Panc1 (cell line): ENCODE results near the gene CRK. TPM values are rescaled to one million over a fixed set of nuclear protein-coding genes. Genes with fewer than 3 reads are reported as not detected.

Source experiments
- ATAC-seq: fragments of 200-7000 bp; cut with Tn5 transposase; 2 replicates; pipeline ENCODE4 v1.9.1; 2020; ENCODE audit warnings: mild to moderate bottlenecking, moderate library complexity
- Bru-seq: library from RNA; stranded (reverse); fragments of 400-500 nt; gene quantifications from one replicate; lab custom pipeline; 2021; lab: Mats Ljungman, UMichigan
- BruChase-seq, 2 experiments: library from RNA; stranded (reverse); fragments of 400-500 nt; gene quantifications; one replicate each; lab custom pipeline; 2021; lab: Mats Ljungman, UMichigan
- BruUV-seq: library from RNA; stranded (reverse); fragments of 400-500 nt; replicated peaks from 2 replicates; lab custom pipeline; 2021; lab: Mats Ljungman, UMichigan
- CTCF ChIA-PET: fragments of 300-600 bp; sonication (Branson Sonifier 250); formaldehyde crosslinking; loops from one replicate; lab custom pipeline; 2022; ENCODE audit warnings: antibody characterized with exemption; lab: Charles Lee
- POLR2A ChIA-PET: fragments of 300-600 bp; sonication (Branson Sonifier 250); formaldehyde crosslinking; loops from one replicate; lab custom pipeline; 2022; ENCODE audit warnings: antibody characterized with exemption; lab: Charles Lee
- DNase-seq: peaks from one replicate; pipeline ENCODE4 v3.0.0-alpha.2; 2010; ENCODE audit warnings: low read depth, low spot score
- H3K27ac ChIP-seq: 2 replicates; pipeline ENCODE4 v1.5.1; 2011; ENCODE audit warnings: mild to moderate bottlenecking, low read length, inconsistent platforms
- H3K27me3 ChIP-seq: fragments of 200-500 bp; sonication (Bioruptor generic); 2 replicates; pipeline ENCODE4 v1.6.0; 2014; ENCODE audit warnings: low read length, inconsistent platforms; ENCODE audit not compliant: control insufficient read depth, insufficient read depth
- H3K36me3 ChIP-seq: fragments of 200-500 bp; sonication (Bioruptor generic); 2 replicates; pipeline ENCODE4 v1.5.1; 2014; ENCODE audit warnings: inconsistent platforms, mild to moderate bottlenecking, low read length, moderate library complexity; ENCODE audit not compliant: control insufficient read depth, insufficient read depth
- H3K4me1 ChIP-seq: 2 replicates; pipeline ENCODE4 v1.5.1; 2011; ENCODE audit warnings: inconsistent platforms, mild to moderate bottlenecking, low read length, moderate library complexity; ENCODE audit not compliant: control insufficient read depth, insufficient read depth
- H3K4me3 ChIP-seq, 2 experiments: 2 replicates each; pipeline ENCODE4 v1.5.1; 2011 to 2012; ENCODE audit warnings: low read depth in 2 of 2, low read length in 2 of 2, mild to moderate bottlenecking in 2 of 2, inconsistent platforms in 1 of 2, moderate library complexity in 1 of 2
- H3K9me3 ChIP-seq: fragments of 200-500 bp; sonication (Bioruptor generic); 2 replicates; pipeline ENCODE4 v1.5.1; 2014; ENCODE audit warnings: low read depth, mild to moderate bottlenecking, inconsistent platforms, low read length, moderate library complexity; ENCODE audit not compliant: control insufficient read depth, insufficient read depth
- CTCF ChIP-seq: fragments of 450-650 bp; IDR thresholded peaks from 2 replicates; pipeline ENCODE4 v1.5.1; 2017; ENCODE audit warnings: mild to moderate bottlenecking
- POLR2AphosphoS5 ChIP-seq: IDR thresholded peaks from 2 replicates; pipeline ENCODE4 v1.6.1; 2012; ENCODE audit warnings: mild to moderate bottlenecking, low read depth, low read length, moderate library complexity
- REST ChIP-seq, 2 experiments: IDR thresholded peaks; 2 replicates each; pipeline ENCODE4 v1.6.1; 2011 to 2012; ENCODE audit warnings: low read depth in 2 of 2, control low read depth in 1 of 2, low read length in 1 of 2, mild to moderate bottlenecking in 1 of 2, moderate library complexity in 1 of 2; ENCODE audit not compliant: insufficient read depth in 1 of 2
- SIN3A ChIP-seq: IDR thresholded peaks from 2 replicates; pipeline ENCODE4 v1.6.1; 2012; ENCODE audit warnings: low read depth, mild to moderate bottlenecking, low read length, moderate library complexity, borderline replicate concordance; ENCODE audit not compliant: insufficient read depth
- TCF7L2 ChIP-seq: IDR thresholded peaks from 2 replicates; pipeline ENCODE4 v1.6.1; 2011; ENCODE audit warnings: mild to moderate bottlenecking, low read depth, low read length, inconsistent platforms
- in situ Hi-C: cut with HindIII; loops from 2 replicates; pipeline ENCODE4 v1.10.0; 2016; ENCODE audit warnings: low sequenced_read_pairs, low pct_unique_long_range_greater_than_20kb
- intact Hi-C: fragments of 100-400 bp; cut with micrococcal nuclease; formaldehyde crosslinking; loops from one replicate; pipeline ENCODE4 v1.10.0; 2022; ENCODE audit not compliant: unreplicated experiment
- long read RNA-seq: library from polyadenylated mRNA; unstranded; transcript quantifications from one replicate; pipeline ENCODE4 v2.0.0, GENCODE V29; 2021; ENCODE audit not compliant: unreplicated experiment
- polyA plus RNA-seq: library from polyadenylated mRNA; unstranded; fragments of >200 nt; gene quantifications from one replicate; pipeline ENCODE4 v1.2.1, GENCODE V29; 2012; ENCODE audit warnings: missing spikeins; ENCODE audit not compliant: insufficient read length
- total RNA-seq: library from RNA; stranded (reverse); gene quantifications from one replicate; pipeline ENCODE4 v1.2.1, GENCODE V29; 2021; ENCODE audit not compliant: unreplicated experiment

The CRK gene
- 67.0 TPM for total RNA-seq
- 46.2 TPM for polyA plus RNA-seq
- percentile 85 among the genes with signal in this experiment for Bru-seq, nascent RNA
- percentile 95 among the genes with signal in this experiment for BruChase-seq, experiment 1, labeled RNA remaining after a 2-hour chase
- BruChase-seq, experiment 2, labeled RNA remaining after a 6-hour chase: percentile 93 among the genes with signal in this experiment
- long read RNA-seq, transcript CRK-202 (3 exons, 3,675 nt): minor isoform, 47 of 136 reads
- long read RNA-seq, transcript CRK-201 (3 exons, 3,880 nt): major isoform, 52 of 136 reads
- long read RNA-seq, partial matches to known transcripts: 9 of 136 reads
- long read RNA-seq, other reads (novel, unspliced or antisense): 28 of 136 reads

- peak; percentile 64 for DNase-seq
- BruUV-seq: no TSS peak
Measured at GRCh38 chr17:1455797-1456599, at the start of gene CRK. Gene CRK, minus strand, starts transcription at chr17:1456232. Its CDS starts 115 bp downstream, at chr17:1456117.

More at GRCh38 chr17:1455797-1456599, at the start of gene CRK:
- no peaks in the 10 kb centered on the region; the same call in none of the 2 replicates for H3K36me3 ChIP-seq
- peak within 1 kb of the TSS; percentile 85 to 90 for H3K4me3 ChIP-seq
- ChIA-PET POLR2A (no interaction called here), CTCF (interaction anchor here (0.6 kb wide), 1 partner anchor 12 kb away, joined by 3 read pairs; no protein-coding TSS in a partner anchor)
- no peaks in the 10 kb centered on the region for H3K9me3 ChIP-seq
- in situ Hi-C loops: no loop called here
- ATAC-seq: peak; percentile 91
- intact Hi-C loops: loop anchor here (10.0 kb wide), 1 partner anchor 91 kb away; no protein-coding TSS in a partner anchor
- H3K27me3 ChIP-seq: no peaks in the 10 kb centered on the region
- H3K27ac ChIP-seq: peak within 1 kb of the TSS; percentile 91
- peaks cover 19% of the 10 kb centered on the region for H3K4me1 ChIP-seq
- TF ChIP-seq CTCF (no peak), SIN3A (peak; percentile 66; the same call in 1 of the 2 replicates), REST (IDR thresholded peaks at IDR 0.05; ENCODE audit: insufficient read depth in 1 of 2, low read depth in 2 of 2, low read length in 1 of 2) (no peak), POLR2AphosphoS5 (peak; percentile 93), TCF7L2 (no peak)
